ENCODE measurements around the gene AK2. TPM values are rescaled to one million over a fixed set of nuclear protein-coding genes. Genes with fewer than 3 reads are reported as not detected.
A peak's percentile ranks its signal among the peaks of the same experiment; 100 is the strongest.

The AK2 gene
- total and polyA plus RNA-seq, 12 donors: 55.3 to 245 (median 144) TPM

DNA sequence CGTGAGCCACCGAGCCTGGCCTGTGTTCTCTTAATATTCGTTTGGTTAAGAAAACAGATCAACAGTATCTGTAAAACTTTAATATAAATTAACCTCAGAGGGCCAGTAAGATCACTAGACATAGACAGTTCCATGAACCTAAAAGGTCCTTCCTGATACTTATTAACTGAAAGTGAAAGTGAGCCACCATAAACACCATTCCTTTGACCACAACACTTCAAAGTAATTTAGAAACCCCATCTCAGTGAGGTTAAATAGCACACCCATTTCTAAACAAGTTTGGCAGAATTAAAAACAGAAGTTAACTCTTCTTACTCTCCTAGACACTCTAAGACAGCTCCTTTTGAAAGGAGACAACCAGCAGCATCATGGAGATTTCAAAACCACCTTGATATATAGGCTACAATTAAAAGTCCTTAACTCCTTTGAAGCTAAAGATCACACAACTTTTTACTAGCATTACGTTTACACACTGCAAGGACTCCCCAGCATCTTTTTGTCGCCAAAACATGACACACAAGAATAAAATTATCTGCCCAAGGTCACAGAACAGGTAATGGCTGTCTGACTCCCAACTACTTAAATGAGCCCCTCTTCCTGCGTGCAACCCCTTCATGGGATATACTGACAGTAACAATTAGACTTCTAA lies 74.3 kb downstream of the AK2 start:
- no peak for DNase-seq
- WGBS, 4 donors: 38 to 49% (median 45%) methylated on average over 6 of the region's 6 CpGs
- intact Hi-C loops (cut with DNase I): loop anchor here in 1 of 2 donors (2.0 kb wide), 1 partner anchor 44 kb away; no protein-coding TSS in a partner anchor
- H3K4me1 ChIP-seq (replicated peaks in 1 of 2): peaks cover 15 to 38% of the 10 kb centered on the region in 2 donors
- H3K4me3 ChIP-seq: peak overlapping the region in 2 of 4 donors; percentile 76 to 94
- H3K9me3 ChIP-seq (replicated peaks in 1 of 3): no peaks in the 10 kb centered on the region
- H3K27ac ChIP-seq: peak overlapping the region in 1 of 5 donors; percentile 24
- H3K27me3 ChIP-seq: no peaks in the 10 kb centered on the region
- no peaks in the 10 kb centered on the region for H3K36me3 ChIP-seq (replicated peaks in 1 of 2)
- TF ChIP-seq, protein P1, sequence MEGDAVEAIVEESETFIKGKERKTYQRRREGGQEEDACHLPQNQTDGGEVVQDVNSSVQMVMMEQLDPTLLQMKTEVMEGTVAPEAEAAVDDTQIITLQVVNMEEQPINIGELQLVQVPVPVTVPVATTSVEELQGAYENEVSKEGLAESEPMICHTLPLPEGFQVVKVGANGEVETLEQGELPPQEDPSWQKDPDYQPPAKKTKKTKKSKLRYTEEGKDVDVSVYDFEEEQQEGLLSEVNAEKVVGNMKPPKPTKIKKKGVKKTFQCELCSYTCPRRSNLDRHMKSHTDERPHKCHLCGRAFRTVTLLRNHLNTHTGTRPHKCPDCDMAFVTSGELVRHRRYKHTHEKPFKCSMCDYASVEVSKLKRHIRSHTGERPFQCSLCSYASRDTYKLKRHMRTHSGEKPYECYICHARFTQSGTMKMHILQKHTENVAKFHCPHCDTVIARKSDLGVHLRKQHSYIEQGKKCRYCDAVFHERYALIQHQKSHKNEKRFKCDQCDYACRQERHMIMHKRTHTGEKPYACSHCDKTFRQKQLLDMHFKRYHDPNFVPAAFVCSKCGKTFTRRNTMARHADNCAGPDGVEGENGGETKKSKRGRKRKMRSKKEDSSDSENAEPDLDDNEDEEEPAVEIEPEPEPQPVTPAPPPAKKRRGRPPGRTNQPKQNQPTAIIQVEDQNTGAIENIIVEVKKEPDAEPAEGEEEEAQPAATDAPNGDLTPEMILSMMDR (IDR thresholded peaks at IDR 0.05): no peak
- TF ChIP-seq POLR2A (IDR thresholded peaks at IDR 0.05): no peak

DNA sequence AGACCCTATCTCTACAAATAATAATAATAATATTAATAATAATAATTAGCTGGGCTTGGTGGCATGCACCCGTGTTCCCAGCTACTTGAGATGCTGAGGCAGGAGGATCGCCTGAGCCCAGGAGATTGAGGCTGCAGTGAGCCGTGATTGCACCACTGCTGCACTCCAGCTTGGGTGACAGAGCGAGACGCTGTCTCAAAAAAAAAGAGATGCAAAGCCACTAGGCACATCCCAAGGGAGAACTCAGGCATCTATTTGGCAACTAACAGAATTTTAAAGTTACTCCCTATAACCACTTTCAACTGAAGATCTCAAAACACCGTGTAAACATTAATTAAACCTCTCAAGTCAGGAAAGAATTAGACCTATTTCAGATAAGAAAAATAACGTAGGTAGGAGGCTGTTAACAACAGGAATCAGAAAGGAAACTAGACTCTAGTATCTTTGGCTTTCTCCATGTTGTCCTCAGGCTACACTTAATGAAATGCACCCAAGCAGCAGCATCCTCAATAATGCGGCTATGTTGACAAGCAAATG lies 75.8 kb downstream of the AK2 start:
- TF ChIP-seq, protein P1 (IDR thresholded peaks at IDR 0.05): no peak
- TF ChIP-seq POLR2A (IDR thresholded peaks at IDR 0.05): no peak
- no peaks in the 10 kb centered on the region for H3K9me3 ChIP-seq (replicated peaks in 1 of 3)
- DNase-seq: no peak
- intact Hi-C loops (cut with DNase I): no loop called here
- 75 to 80% (median 77%) methylated on average over 8 of the region's 8 CpGs for WGBS, 4 donors
- H3K36me3 ChIP-seq (replicated peaks in 1 of 2): no peaks in the 10 kb centered on the region
- no peak overlapping the region for H3K27ac ChIP-seq
- peaks cover 15 to 38% of the 10 kb centered on the region in 2 donors for H3K4me1 ChIP-seq (replicated peaks in 1 of 2)
- H3K27me3 ChIP-seq: no peaks in the 10 kb centered on the region
- H3K4me3 ChIP-seq: no peak overlapping the region

DNA sequence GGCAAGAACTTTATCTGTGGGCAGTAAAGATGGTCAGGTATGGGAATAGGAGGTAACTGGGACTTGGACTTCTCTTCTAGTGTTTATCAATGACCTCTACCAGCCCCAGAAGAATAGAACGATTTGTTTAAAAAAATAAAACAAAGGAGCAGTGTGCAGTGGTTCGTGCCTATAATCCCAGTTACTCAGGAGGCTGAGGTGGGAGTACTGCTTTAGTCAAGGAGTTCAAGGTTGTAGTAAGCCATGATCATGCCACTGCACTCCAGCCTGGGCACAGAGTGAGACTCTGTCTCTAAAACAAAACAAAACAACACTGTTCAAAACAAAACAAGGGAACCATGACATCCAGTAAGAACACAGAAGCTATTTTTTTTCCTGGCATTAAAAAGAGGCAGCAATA lies 76.3 kb downstream of the AK2 start:
- H3K4me1 ChIP-seq (replicated peaks in 1 of 2): peaks cover 15 to 36% of the 10 kb centered on the region in 2 donors
- TF ChIP-seq, protein P1 (IDR thresholded peaks at IDR 0.05): no peak
- no peak for TF ChIP-seq POLR2A (IDR thresholded peaks at IDR 0.05)
- H3K36me3 ChIP-seq (replicated peaks in 1 of 2): no peaks in the 10 kb centered on the region
- WGBS, 4 donors: 24 to 47% (median 29%) methylated on average over 2 of the region's 2 CpGs
- intact Hi-C loops (cut with DNase I): no loop called here
- H3K27me3 ChIP-seq: no peaks in the 10 kb centered on the region
- no peak overlapping the region for H3K4me3 ChIP-seq
- H3K27ac ChIP-seq: no peak overlapping the region
- no peaks in the 10 kb centered on the region for H3K9me3 ChIP-seq (replicated peaks in 1 of 3)
- DNase-seq: no peak

DNA sequence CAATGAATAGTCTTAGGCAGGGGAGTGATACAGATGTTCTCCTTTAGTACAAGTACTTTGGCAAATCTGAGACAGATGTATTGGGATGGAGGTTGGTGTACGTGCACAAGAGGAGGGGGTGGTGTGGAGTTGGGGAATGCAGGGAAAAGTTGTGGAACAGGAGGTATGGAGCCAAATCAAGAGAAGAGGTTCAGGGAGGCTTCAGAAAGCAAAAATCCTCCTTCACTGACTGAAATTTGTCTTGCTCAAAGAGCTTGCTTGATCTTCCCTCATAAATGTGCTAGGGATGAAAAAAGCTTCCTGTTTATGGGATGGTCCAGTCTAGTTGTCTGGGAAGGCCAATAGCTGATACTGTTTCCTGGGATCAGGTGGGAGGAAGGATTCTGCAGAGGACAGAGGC lies 77.9 kb downstream of the AK2 start:
- Histone ChIP-seq H3K36me3 (replicated peaks in 1 of 2) (no peaks in the 10 kb centered on the region), H3K27ac (no peak overlapping the region), H3K9me3 (replicated peaks in 1 of 3) (no peaks in the 10 kb centered on the region), H3K4me1 (replicated peaks in 1 of 2) (peaks cover 11 to 33% of the 10 kb centered on the region in 2 donors), H3K27me3 (no peaks in the 10 kb centered on the region), H3K4me3 (no peak overlapping the region)
- intact Hi-C loops (cut with DNase I): no loop called here
- TF ChIP-seq, protein P1 (IDR thresholded peaks at IDR 0.05): no peak
- no peak for DNase-seq
- WGBS, 4 donors: 95 to 100% (median 99%) methylated on average over 1 of the region's 1 CpG

Other genes with a start within 250 kb of the AK2 start
- gene YARS1, start 219.5 kb downstream of the AK2 start, total RNA-seq: 100 to 1,000 TPM in 5 of 9 donors, 10 to 100 TPM in 4; 73.9 to 190 (median 103) TPM
- 100 to 1,000 TPM in 1 of 3 donors, 10 to 100 TPM in 2; 55.5 to 183 (median 56.1) TPM for gene YARS1, start 219.5 kb downstream of the AK2 start, polyA plus RNA-seq
- gene S100PBP, start 219.2 kb downstream of the AK2 start, total RNA-seq: 10 to 100 TPM; 14.0 to 50.1 (median 38.1) TPM
- 10 to 100 TPM; 14.0 to 45.9 (median 22.4) TPM for gene S100PBP, start 219.2 kb downstream of the AK2 start, polyA plus RNA-seq
- 10 to 100 TPM; 12.6 to 72.0 (median 43.2) TPM for gene FNDC5, start 166.0 kb downstream of the AK2 start, total RNA-seq
- gene FNDC5, start 166.0 kb downstream of the AK2 start, polyA plus RNA-seq: 10 to 100 TPM; 15.8 to 67.3 (median 34.8) TPM
- gene HPCA, start 150.4 kb downstream of the AK2 start, total RNA-seq: under 1 TPM in 3 of 9 donors, not detected in 6; 0.17 to 0.70 (median 0.28) TPM
- 1 to 10 TPM in 1 of 3 donors, under 1 TPM in 2; 0.54 to 3.1 (median 0.70) TPM for gene HPCA, start 150.4 kb downstream of the AK2 start, polyA plus RNA-seq
- gene TMEM54, start 135.5 kb downstream of the AK2 start, total RNA-seq: 100 to 1,000 TPM in 1 of 9 donors, 10 to 100 TPM in 7, 1 to 10 TPM in 1; 1.3 to 123 (median 21.4) TPM
- gene TMEM54, start 135.5 kb downstream of the AK2 start, polyA plus RNA-seq: 10 to 100 TPM in 2 of 3 donors, 1 to 10 TPM in 1; 4.1 to 23.2 (median 19.2) TPM
- gene RNF19B, start 72.1 kb downstream of the AK2 start, total RNA-seq: 10 to 100 TPM in 8 of 9 donors, 1 to 10 TPM in 1; 5.7 to 36.5 (median 24.3) TPM
- 10 to 100 TPM in 1 of 3 donors, 1 to 10 TPM in 2; 4.7 to 10.5 (median 6.7) TPM for gene RNF19B, start 72.1 kb downstream of the AK2 start, polyA plus RNA-seq
- 10 to 100 TPM in 6 of 9 donors, 1 to 10 TPM in 3; 5.1 to 18.9 (median 10.8) TPM for gene AZIN2, start 44.3 kb upstream of the AK2 start, total RNA-seq
- gene AZIN2, start 44.3 kb upstream of the AK2 start, polyA plus RNA-seq: 10 to 100 TPM in 1 of 3 donors, 1 to 10 TPM in 2; 2.3 to 14.7 (median 7.8) TPM
- 10 to 100 TPM in 5 of 9 donors, 1 to 10 TPM in 4; 3.7 to 19.5 (median 10.3) TPM for gene TRIM62, start 145.2 kb upstream of the AK2 start, total RNA-seq
- gene TRIM62, start 145.2 kb upstream of the AK2 start, polyA plus RNA-seq: 10 to 100 TPM in 1 of 3 donors, 1 to 10 TPM in 2; 6.7 to 13.2 (median 8.7) TPM
- gene ZNF362, start 219.6 kb upstream of the AK2 start, total RNA-seq: 10 to 100 TPM; 13.4 to 36.7 (median 23.7) TPM
- 10 to 100 TPM in 2 of 3 donors, 1 to 10 TPM in 1; 7.8 to 37.3 (median 23.9) TPM for gene ZNF362, start 219.6 kb upstream of the AK2 start, polyA plus RNA-seq

All from adrenal gland (tissue), 12 donors.